Adrenal gland (tissue), 5 donors: ENCODE results near the gene EDAR.

Experiments
- CTCF ChIP-seq, 6 experiments: fragments of 450-650 bp in 4 of 6; fragments of 200-600 bp in 2 of 6; sonication (generic) in 1 of 6; IDR thresholded peaks; 1 replicate in 5 of 6; 2 replicates in 1 of 6; pipeline versions ENCODE4 v1.5.1 to v1.8.0; 2016 to 2021; ENCODE audit warnings: antibody characterized with exemption in 6 of 6, mild to moderate bottlenecking in 2 of 6, moderate library complexity in 1 of 6
- POLR2A ChIP-seq, 2 donors: fragments of 450-650 bp; IDR thresholded peaks; one replicate each; pipeline ENCODE4 v1.6.1; 2017; ENCODE audit warnings: antibody characterized with exemption in 2 of 2, mild to moderate bottlenecking in 2 of 2, moderate library complexity in 1 of 2
- donor health status: DM: no; HTN: no; CAD: no.

- TF ChIP-seq CTCF (IDR thresholded peaks at IDR 0.05) = no peak
- TF ChIP-seq POLR2A (IDR thresholded peaks at IDR 0.05) = no peak
Measured at GRCh38 chr2:109017017-109017416, 28.0 kb upstream of the EDAR start.
